HepG2 (cell line): ENCODE results near the gene MAPK14.

Experiments
- EP300 ChIP-seq, 3 experiments: sonication (generic) in 1 of 3; formaldehyde crosslinking in 1 of 3; IDR thresholded peaks; 2 replicates each; pipeline versions ENCODE4 v1.5.1 to v1.6.1; 2011 to 2020; ENCODE audit warnings: low read depth in 2 of 3, low read length in 2 of 3, borderline replicate concordance in 1 of 3, improper control_type of control experiment in 1 of 3, mild to moderate bottlenecking in 1 of 3, missing genetic modification reagents in 1 of 3, moderate library complexity in 1 of 3
- ESRRA ChIP-seq: sonication (generic); formaldehyde crosslinking; IDR thresholded peaks from 2 replicates; pipeline ENCODE4 v1.5.1; 2020; ENCODE audit warnings: mild to moderate bottlenecking, low read depth, missing genetic modification reagents
- HDAC6 ChIP-seq: fragments of 200-600 bp; sonication (generic); IDR thresholded peaks from 2 replicates; pipeline ENCODE4 v1.7.0; 2017; ENCODE audit warnings: mild to moderate bottlenecking, antibody characterized with exemption, low read length, low read depth
- MZF1 ChIP-seq: sonication (generic); formaldehyde crosslinking; IDR thresholded peaks from 2 replicates; pipeline ENCODE4 v1.8.1; 2023; ENCODE audit warnings: mild to moderate bottlenecking, missing genetic modification reagents, borderline replicate concordance

- no peak for TF ChIP-seq EP300 (IDR thresholded peaks at IDR 0.05; ENCODE audit: low read depth in 2 of 2, low read length in 2 of 2)
- no peak for TF ChIP-seq EP300 (CRISPR knock-in tag; IDR thresholded peaks at IDR 0.05; ENCODE audit: borderline replicate concordance)
- no peak for TF ChIP-seq MZF1 (CRISPR knock-in tag)
- TF ChIP-seq HDAC6, result no peak
- no peak for TF ChIP-seq ESRRA (CRISPR knock-in tag)
These were observed 86.1 kb downstream of the MAPK14 start for GRCh38 chr6:36113703-36114102.
